C4-2B (cell line): ENCODE data around the gene B4GALT1.

Experiments
- CTCF ChIP-seq: fragments of 450-650 bp; conservative IDR thresholded peaks from 2 replicates; pipeline ENCODE4 v1.5.1; 2017; ENCODE audit warnings: mild to moderate bottlenecking
- ZFX ChIP-seq: fragments of 450-650 bp; IDR thresholded peaks from 2 replicates; pipeline ENCODE4 v1.6.1; 2017

- TF ChIP-seq CTCF (no peak), ZFX (no peak)
Measured at GRCh38 chr9:33092634-33093033, 74.5 kb downstream of the B4GALT1 start.
